ENCODE data around the gene ATP6V0A1.

GRCh38 chr17:42537826-42538451 is 79.3 kb downstream of the ATP6V0A1 start:
- no peak for TF ChIP-seq CTCF (IDR thresholded peaks at IDR 0.05)
- no peak for TF ChIP-seq POLR2AphosphoS5 (IDR thresholded peaks at IDR 0.05; ENCODE audit: low read depth, low read length)
- no peak for TF ChIP-seq SIN3A (IDR thresholded peaks at IDR 0.05; ENCODE audit: borderline replicate concordance, insufficient read depth, low read depth, low read length)
- no peak for TF ChIP-seq REST (IDR thresholded peaks at IDR 0.05; ENCODE audit: insufficient read depth in 1 of 2, low read depth in 2 of 2, low read length in 1 of 2)

Measured in Panc1 (cell line).